ENCODE measurements around the gene ROBO4. TPM values are rescaled to one million over a fixed set of nuclear protein-coding genes. Genes with fewer than 3 reads are reported as not detected.

The ROBO4 gene
- total RNA-seq, 1 donor from 2014 or later: not detected

DNA sequence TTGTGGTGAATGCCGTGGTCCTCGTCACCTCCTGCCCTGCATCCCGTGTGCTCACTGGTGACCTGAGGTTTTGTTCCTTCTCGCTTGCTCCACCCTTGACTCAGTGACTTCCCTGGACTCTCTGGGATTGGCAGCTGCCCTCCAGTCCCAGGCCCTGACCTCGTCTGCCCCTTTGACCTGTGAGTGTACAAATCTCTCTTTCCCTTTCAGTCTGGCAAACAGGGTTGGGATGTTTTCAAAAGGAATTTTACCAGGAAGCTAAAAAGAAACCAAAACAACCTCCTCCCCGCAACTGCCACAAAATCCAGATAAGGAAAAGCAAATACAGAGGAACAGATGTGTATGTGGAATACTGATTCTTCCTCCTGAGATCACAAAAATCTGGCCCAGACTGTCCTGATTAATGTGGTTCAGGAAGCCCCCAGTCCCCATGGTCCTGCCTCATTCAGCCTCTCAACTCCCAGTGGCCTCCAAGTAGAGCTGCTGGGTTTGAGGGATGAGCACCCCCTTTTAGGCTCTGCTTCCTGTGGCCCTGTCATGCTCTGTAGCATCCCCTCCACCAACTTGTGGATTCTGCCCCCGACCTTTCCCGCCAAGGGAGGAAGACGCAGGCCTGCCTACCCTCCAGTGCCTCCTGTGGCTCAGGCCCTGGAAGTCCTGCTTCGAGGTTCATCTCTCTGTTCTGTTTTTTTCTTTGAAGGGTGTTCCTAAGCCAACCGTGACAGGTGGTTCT is 15.2 kb downstream of the ROBO4 start:
- peak; percentile 50 for DNase-seq (ENCODE audit: extremely low spot score, unreplicated experiment)
- Mint-ChIP-seq H3K9me3 (no peaks in the 10 kb centered on the region), H3K36me3 (no peaks in the 10 kb centered on the region), H3K4me1 (ENCODE audit: unreplicated experiment) (peaks cover 12% of the 10 kb centered on the region), H3K27me3 (peaks cover 19% of the 10 kb centered on the region), H3K4me3 (no peak overlapping the region), H3K27ac (no peak overlapping the region)
- TF ChIP-seq, protein P1, sequence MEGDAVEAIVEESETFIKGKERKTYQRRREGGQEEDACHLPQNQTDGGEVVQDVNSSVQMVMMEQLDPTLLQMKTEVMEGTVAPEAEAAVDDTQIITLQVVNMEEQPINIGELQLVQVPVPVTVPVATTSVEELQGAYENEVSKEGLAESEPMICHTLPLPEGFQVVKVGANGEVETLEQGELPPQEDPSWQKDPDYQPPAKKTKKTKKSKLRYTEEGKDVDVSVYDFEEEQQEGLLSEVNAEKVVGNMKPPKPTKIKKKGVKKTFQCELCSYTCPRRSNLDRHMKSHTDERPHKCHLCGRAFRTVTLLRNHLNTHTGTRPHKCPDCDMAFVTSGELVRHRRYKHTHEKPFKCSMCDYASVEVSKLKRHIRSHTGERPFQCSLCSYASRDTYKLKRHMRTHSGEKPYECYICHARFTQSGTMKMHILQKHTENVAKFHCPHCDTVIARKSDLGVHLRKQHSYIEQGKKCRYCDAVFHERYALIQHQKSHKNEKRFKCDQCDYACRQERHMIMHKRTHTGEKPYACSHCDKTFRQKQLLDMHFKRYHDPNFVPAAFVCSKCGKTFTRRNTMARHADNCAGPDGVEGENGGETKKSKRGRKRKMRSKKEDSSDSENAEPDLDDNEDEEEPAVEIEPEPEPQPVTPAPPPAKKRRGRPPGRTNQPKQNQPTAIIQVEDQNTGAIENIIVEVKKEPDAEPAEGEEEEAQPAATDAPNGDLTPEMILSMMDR (conservative IDR thresholded peaks at IDR 0.05): no peak

DNA sequence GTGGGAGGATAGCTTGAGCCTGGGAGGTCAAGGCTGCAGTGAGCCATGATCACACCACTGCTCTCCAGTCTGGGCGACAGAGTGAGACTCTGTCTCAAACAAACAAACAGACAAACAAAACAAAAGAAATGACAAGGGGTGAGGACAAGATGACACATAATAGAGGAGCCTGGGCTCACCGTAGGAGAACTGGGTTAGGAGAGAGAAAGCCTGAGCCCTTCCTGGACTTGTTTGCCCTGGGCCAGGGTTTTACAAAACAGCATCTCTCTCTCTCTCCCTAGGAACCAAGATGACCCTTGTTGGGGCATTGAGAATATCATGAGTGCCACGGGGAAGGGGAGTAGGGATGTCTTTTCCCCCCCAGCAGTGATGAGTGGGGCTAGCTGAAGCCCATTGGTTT is 16.7 kb downstream of the ROBO4 start:
- Mint-ChIP-seq H3K9me3 (no peaks in the 10 kb centered on the region), H3K27me3 (peaks cover 19% of the 10 kb centered on the region), H3K36me3 (no peaks in the 10 kb centered on the region), H3K27ac (no peak overlapping the region), H3K4me3 (no peak overlapping the region), H3K4me1 (ENCODE audit: unreplicated experiment) (peaks cover 12% of the 10 kb centered on the region)
- DNase-seq (ENCODE audit: extremely low spot score, unreplicated experiment): peak; percentile 34
- TF ChIP-seq, protein P1 (conservative IDR thresholded peaks at IDR 0.05): no peak

DNA sequence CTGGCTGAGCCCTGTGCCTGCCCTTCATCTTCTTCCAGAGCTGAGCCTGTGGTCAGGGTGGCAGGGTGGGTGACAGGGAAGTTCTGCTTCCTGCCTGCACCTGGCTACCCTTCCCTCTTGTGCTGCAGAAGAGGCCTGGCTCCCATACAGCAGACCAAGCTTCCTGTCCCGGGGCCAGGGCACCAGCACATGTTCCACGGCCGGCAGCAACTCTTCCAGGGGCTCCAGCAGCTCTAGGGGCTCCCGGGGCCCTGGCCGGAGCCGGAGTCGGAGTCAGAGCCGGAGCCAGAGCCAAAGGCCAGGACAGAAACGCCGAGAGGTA is 17.4 kb downstream of the ROBO4 start:
- peak; percentile 64 for DNase-seq (ENCODE audit: extremely low spot score, unreplicated experiment)
- Mint-ChIP-seq H3K4me1 (ENCODE audit: unreplicated experiment) (peaks cover 17% of the 10 kb centered on the region), H3K27me3 (peaks cover 23% of the 10 kb centered on the region), H3K36me3 (no peaks in the 10 kb centered on the region), H3K27ac (no peak overlapping the region), H3K4me3 (no peak overlapping the region), H3K9me3 (no peaks in the 10 kb centered on the region)
- TF ChIP-seq, protein P1 (conservative IDR thresholded peaks at IDR 0.05): no peak

DNA sequence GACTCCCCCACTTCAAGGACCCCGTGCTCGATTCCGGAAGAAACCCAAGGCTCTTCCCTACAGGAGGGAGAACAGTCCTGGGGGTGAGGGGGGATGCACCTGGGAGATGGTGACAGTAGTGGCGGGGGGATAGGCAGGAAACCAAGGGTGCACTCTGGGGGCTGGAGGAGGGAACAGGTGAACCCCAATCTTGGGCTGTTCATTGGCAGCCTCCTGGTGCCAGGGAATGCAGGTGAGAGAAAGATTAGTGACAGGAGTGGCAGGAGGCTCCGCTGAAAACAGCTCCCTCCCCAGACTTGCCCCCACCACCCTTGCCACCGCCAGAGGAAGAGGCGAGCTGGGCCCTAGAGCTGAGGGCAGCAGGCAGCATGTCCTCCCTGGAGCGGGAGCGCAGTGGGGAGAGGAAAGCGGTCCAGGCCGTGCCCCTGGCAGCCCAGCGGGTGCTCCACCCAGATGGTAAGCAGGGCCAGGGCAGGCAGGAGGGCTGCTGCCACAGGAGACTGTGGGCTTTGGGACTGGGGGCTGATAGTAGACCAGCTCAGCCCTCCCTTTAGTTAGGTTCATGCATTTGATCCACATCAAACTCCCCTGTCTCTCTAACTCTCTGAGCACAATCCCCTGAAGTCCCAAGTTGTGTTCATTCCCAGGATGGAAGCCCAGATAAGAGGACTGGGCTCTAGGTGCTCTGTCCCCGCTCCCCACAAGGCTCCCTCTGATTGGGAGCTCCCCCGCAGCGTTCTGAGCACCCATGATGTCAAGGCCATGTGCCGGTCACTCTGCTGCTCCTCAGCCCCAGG is 18.0 kb downstream of the ROBO4 start:
- Mint-ChIP-seq H3K27me3 (peaks cover 29% of the 10 kb centered on the region), H3K4me3 (no peak overlapping the region), H3K27ac (no peak overlapping the region), H3K36me3 (no peaks in the 10 kb centered on the region), H3K9me3 (no peaks in the 10 kb centered on the region), H3K4me1 (ENCODE audit: unreplicated experiment) (peaks cover 17% of the 10 kb centered on the region)
- TF ChIP-seq, protein P1 (conservative IDR thresholded peaks at IDR 0.05): no peak
- peak; percentile 64 for DNase-seq (ENCODE audit: extremely low spot score, unreplicated experiment)

DNA sequence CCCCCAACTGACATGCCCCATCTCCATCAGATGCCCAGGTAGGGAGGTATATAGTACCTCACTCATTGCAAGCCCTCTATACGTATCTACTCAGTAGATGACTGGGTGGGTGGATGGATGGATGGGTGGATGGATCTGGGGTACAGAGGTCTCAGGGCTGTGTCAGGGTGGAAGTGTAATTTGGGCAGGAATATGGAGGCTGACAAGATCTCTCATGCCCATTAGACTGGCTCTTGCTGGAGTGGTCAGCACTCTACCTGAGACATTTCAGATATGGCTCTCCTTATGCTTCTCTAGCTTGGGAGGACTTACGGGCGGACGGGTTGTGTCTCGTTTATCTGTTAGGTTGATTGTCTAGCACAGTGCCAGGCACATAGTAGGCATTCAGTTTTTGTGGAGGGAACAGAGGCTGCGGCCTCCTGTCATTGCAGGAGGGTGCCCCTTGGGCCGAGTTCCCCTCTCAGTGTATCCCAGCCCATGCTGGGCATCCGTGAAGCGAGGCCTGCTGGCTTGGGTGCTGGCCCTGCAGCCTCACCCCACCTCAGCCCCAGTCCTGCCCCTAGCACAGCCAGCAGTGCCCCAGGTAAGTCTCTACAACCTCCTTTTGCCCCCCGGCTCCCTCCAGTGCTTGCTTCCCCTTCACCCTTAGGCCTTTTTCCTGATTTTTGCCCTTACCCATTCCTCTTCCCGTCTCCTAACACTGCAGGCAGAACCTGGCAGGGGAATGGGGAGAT is 18.7 kb downstream of the ROBO4 start:
- Mint-ChIP-seq H3K9me3 (no peaks in the 10 kb centered on the region), H3K27ac (no peak overlapping the region), H3K27me3 (peaks cover 34% of the 10 kb centered on the region), H3K4me1 (ENCODE audit: unreplicated experiment) (peaks cover 14% of the 10 kb centered on the region), H3K4me3 (peak overlapping the region; percentile 38), H3K36me3 (no peaks in the 10 kb centered on the region)
- peak; percentile 68 for DNase-seq (ENCODE audit: extremely low spot score, unreplicated experiment)
- TF ChIP-seq, protein P1 (conservative IDR thresholded peaks at IDR 0.05): no peak

All from type B pancreatic cell (in vitro differentiated cells).